ENCODE results near the gene SH3GL2. TPM values are rescaled to one million over a fixed set of nuclear protein-coding genes. Genes with fewer than 3 reads are reported as not detected.

Gene SH3GL2
- total and polyA plus RNA-seq, 10 donors: 0.02 TPM; not detected in 9

- 88 to 91% (median 88%) methylated on average over 7 of the region's 7 CpGs for WGBS, 5 donors
- DNase-seq: no peak
- intact Hi-C loops (cut with DNase I; ENCODE audit: low total_unique reads): no loop called here
- TF ChIP-seq POLR2AphosphoS5 (IDR thresholded peaks at IDR 0.05) (no peak), POLR2A (IDR thresholded peaks at IDR 0.05) (no peak), CTCF (IDR thresholded peaks at IDR 0.05 in 8 of 11, conservative IDR thresholded peaks at IDR 0.05 in 3 of 11) (no peak)
- H3K27ac ChIP-seq: no peak overlapping the region
- peaks cover 0 to 10% (median 0%) of the 10 kb centered on the region in 8 donors for H3K9me3 ChIP-seq
- H3K36me3 ChIP-seq: no peaks in the 10 kb centered on the region
- H3K4me1 ChIP-seq: no peaks in the 10 kb centered on the region
- H3K27me3 ChIP-seq (replicated peaks in 1 of 7): no peaks in the 10 kb centered on the region
- no peak overlapping the region for H3K4me3 ChIP-seq
Measured at GRCh38 chr9:17536027-17536426, 42.8 kb upstream of the SH3GL2 start.

GRCh38 chr9:17551023-17551422 lies 27.8 kb upstream of the SH3GL2 start:
- H3K9me3 ChIP-seq: peaks cover 0 to 37% (median 25%) of the 10 kb centered on the region in 8 donors
- DNase-seq: no peak
- H3K4me1 ChIP-seq: no peaks in the 10 kb centered on the region
- no peak overlapping the region for H3K4me3 ChIP-seq
- intact Hi-C loops (cut with DNase I; ENCODE audit: low total_unique reads): no loop called here
- H3K36me3 ChIP-seq: no peaks in the 10 kb centered on the region
- no peaks in the 10 kb centered on the region for H3K27me3 ChIP-seq (replicated peaks in 1 of 7)
- no peak overlapping the region for H3K27ac ChIP-seq
- 70 to 86% (median 79%) methylated on average over 2 of the region's 2 CpGs for WGBS, 5 donors
- TF ChIP-seq CTCF (IDR thresholded peaks at IDR 0.05 in 8 of 11, conservative IDR thresholded peaks at IDR 0.05 in 3 of 11) (no peak), POLR2A (IDR thresholded peaks at IDR 0.05) (no peak), POLR2AphosphoS5 (IDR thresholded peaks at IDR 0.05) (no peak)

GRCh38 chr9:17555362-17556054 lies 23.4 kb upstream of the SH3GL2 start:
- H3K27ac ChIP-seq: no peak overlapping the region
- TF ChIP-seq POLR2AphosphoS5 (IDR thresholded peaks at IDR 0.05): no peak
- no peaks in the 10 kb centered on the region for H3K27me3 ChIP-seq (replicated peaks in 1 of 7)
- no peak for DNase-seq
- intact Hi-C loops (cut with DNase I; ENCODE audit: low total_unique reads): no loop called here
- peaks cover 0 to 7% (median 0%) of the 10 kb centered on the region in 8 donors for H3K9me3 ChIP-seq
- H3K4me3 ChIP-seq: no peak overlapping the region
- no peaks in the 10 kb centered on the region for H3K4me1 ChIP-seq
- WGBS, 5 donors: 48 to 71% (median 57%) methylated on average over 4 of the region's 4 CpGs
- H3K36me3 ChIP-seq: no peaks in the 10 kb centered on the region

- H3K4me3 ChIP-seq: no peak overlapping the region
- 56 to 81% (median 80%) methylated on average over 8 of the region's 8 CpGs for WGBS, 5 donors
- no peaks in the 10 kb centered on the region for H3K36me3 ChIP-seq
- no peak for TF ChIP-seq POLR2AphosphoS5 (IDR thresholded peaks at IDR 0.05)
- no peak for TF ChIP-seq POLR2A (IDR thresholded peaks at IDR 0.05)
- no peak for TF ChIP-seq CTCF (IDR thresholded peaks at IDR 0.05 in 8 of 11, conservative IDR thresholded peaks at IDR 0.05 in 3 of 11)
- no peaks in the 10 kb centered on the region for H3K4me1 ChIP-seq
- no peak for DNase-seq
- no peaks in the 10 kb centered on the region for H3K9me3 ChIP-seq
- no peak overlapping the region for H3K27ac ChIP-seq
- intact Hi-C loops (cut with DNase I; ENCODE audit: low total_unique reads): no loop called here
- no peaks in the 10 kb centered on the region for H3K27me3 ChIP-seq (replicated peaks in 1 of 7)
Measured at GRCh38 chr9:17556255-17556654, 22.6 kb upstream of the SH3GL2 start.
